Tibial artery (tissue), 4 donors: ENCODE results near the gene C17orf113.
"Not testable (repeated sequence)": the region's sequence is repeated elsewhere in the genome, so short reads cannot be mapped to it uniquely, and the experiment has no call there.

ENCODE experiments used
- DNase-seq, 2 donors: peaks; one replicate each; pipeline ENCODE4 v3.0.0-alpha.2; 2019
- H3K27ac ChIP-seq, 2 donors: fragments of 200-600 bp; sonication (generic) in 1 of 2; 1 replicate in 1 of 2; 2 replicates in 1 of 2; pipeline ENCODE4 v1.5.1; 2018 to 2019; ENCODE audit warnings: mild to moderate bottlenecking in 1 of 2
- H3K27me3 ChIP-seq, 2 donors: fragments of 200-600 bp; sonication (generic) in 1 of 2; one replicate each; pipeline versions ENCODE4 v1.5.1 to v1.6.0; 2016 to 2019
- H3K36me3 ChIP-seq, 3 donors: fragments of 200-600 bp; sonication (generic) in 2 of 3; one replicate each; pipeline ENCODE4 v1.5.1; 2016 to 2019; ENCODE audit warnings: mild to moderate bottlenecking in 2 of 3
- H3K4me1 ChIP-seq, 4 donors: fragments of 200-600 bp; sonication (generic) in 2 of 4; 1 replicate in 3 of 4; 2 replicates in 1 of 4; pipeline ENCODE4 v1.5.1; 2016 to 2019
- H3K4me3 ChIP-seq, 2 donors: fragments of 200-600 bp; sonication (generic) in 1 of 2; 1 replicate in 1 of 2; 2 replicates in 1 of 2; pipeline ENCODE4 v1.5.1; 2018 to 2019; ENCODE audit warnings: mild to moderate bottlenecking in 2 of 2
- H3K9me3 ChIP-seq, 3 donors: fragments of 200-600 bp; sonication (generic) in 1 of 3; one replicate each; pipeline ENCODE4 v1.5.1; 2016 to 2019
- CTCF ChIP-seq, 2 experiments: fragments of 200-600 bp in 1 of 2; fragments of 450-650 bp in 1 of 2; IDR thresholded peaks; one replicate each; pipeline ENCODE4 v1.5.1; 2017 to 2019; ENCODE audit warnings: antibody characterized with exemption in 2 of 2, mild to moderate bottlenecking in 1 of 2, moderate library complexity in 1 of 2
- intact Hi-C: fragments of 100-400 bp; cut with DNase I; formaldehyde crosslinking; loops from one replicate; pipeline ENCODE4 v1.15.0; 2023; ENCODE audit warnings: low total_unique reads

C17orf113 gene

GRCh38 chr17:42023524-42024349, 26.7 kb downstream of the C17orf113 start:
- no peak for TF ChIP-seq CTCF (IDR thresholded peaks at IDR 0.05)
- intact Hi-C loops, result loop anchor here (2.0 to 5.0 kb wide), 2 partner anchors 61 to 93 kb away; no protein-coding TSS in a partner anchor
- H3K9me3 ChIP-seq, result no peaks in the 10 kb centered on the region
- H3K27me3 ChIP-seq, result peaks cover 0 to 22% of the 10 kb centered on the region in 2 donors
- peaks cover 22 to 32% (median 27%) of the 10 kb centered on the region in 3 donors for H3K36me3 ChIP-seq
- H3K4me1 ChIP-seq, result peaks cover 0 to 23% (median 18%) of the 10 kb centered on the region in 4 donors
- peak; percentile 42 to 72 for DNase-seq
- H3K27ac ChIP-seq, result no peak overlapping the region
- no peak overlapping the region for H3K4me3 ChIP-seq

GRCh38 chr17:42020845-42021244, 29.6 kb downstream of the C17orf113 start:
- H3K4me3 ChIP-seq, result peak overlapping the region; percentile 73 to 78
- intact Hi-C loops, result loop anchor here (5.0 kb wide), 1 partner anchor 59 kb away; no protein-coding TSS in a partner anchor
- H3K27ac ChIP-seq, result peak overlapping the region; percentile 80 to 86
- H3K27me3 ChIP-seq, H3K9me3 ChIP-seq: not testable (repeated sequence)
- H3K36me3 ChIP-seq, result peaks cover 22 to 32% (median 27%) of the 10 kb centered on the region in 3 donors
- peak in 1 of 2 donors; percentile 41 for DNase-seq
- peaks cover 0 to 38% (median 30%) of the 10 kb centered on the region in 4 donors for H3K4me1 ChIP-seq

- peaks cover 22 to 32% (median 27%) of the 10 kb centered on the region in 3 donors for H3K36me3 ChIP-seq
- peak; percentile 94 to 97 for DNase-seq
- TF ChIP-seq CTCF (IDR thresholded peaks at IDR 0.05), result peak; percentile 93 to 95
- peaks cover 0 to 42% (median 37%) of the 10 kb centered on the region in 4 donors for H3K4me1 ChIP-seq
- H3K27me3 ChIP-seq, result no peaks in the 10 kb centered on the region
- no peaks in the 10 kb centered on the region for H3K9me3 ChIP-seq
- H3K4me3 ChIP-seq, result peak within 1 kb of the TSS; percentile 73 to 78
- intact Hi-C loops, result loop anchor here (5.0 kb wide), 1 partner anchor 57 kb away; no protein-coding TSS in a partner anchor
- peak within 1 kb of the TSS; percentile 80 to 86 for H3K27ac ChIP-seq
Observed at GRCh38 chr17:42019509-42020404, 30.6 kb downstream of the C17orf113 start, which contains the start of gene NKIRAS2. NKIRAS2 (plus strand) TSS chr17:42020090; CDS start chr17:42021578, 1,488 bp downstream.

GRCh38 chr17:42018988-42019387, 31.4 kb downstream of the C17orf113 start:
- Histone ChIP-seq H3K36me3 (peaks cover 18 to 26% (median 24%) of the 10 kb centered on the region in 3 donors), H3K27ac (no peak overlapping the region), H3K4me1 (peaks cover 0 to 47% (median 42%) of the 10 kb centered on the region in 4 donors), H3K4me3 (no peak overlapping the region), H3K9me3 (no peaks in the 10 kb centered on the region), H3K27me3 (no peaks in the 10 kb centered on the region)
- no peak for TF ChIP-seq CTCF (IDR thresholded peaks at IDR 0.05)
- intact Hi-C loops, result no loop called here
- no peak for DNase-seq

GRCh38 chr17:42018339-42018738, 32.1 kb downstream of the C17orf113 start:
- H3K27me3 ChIP-seq, result no peaks in the 10 kb centered on the region
- H3K36me3 ChIP-seq, result peaks cover 13 to 20% (median 19%) of the 10 kb centered on the region in 3 donors
- no peaks in the 10 kb centered on the region for H3K9me3 ChIP-seq
- peak overlapping the region; percentile 79 to 89 for H3K27ac ChIP-seq
- peak overlapping the region in 1 of 2 donors; percentile 83 for H3K4me3 ChIP-seq
- peak in 1 of 2 donors; percentile 9 for DNase-seq
- intact Hi-C loops, result no loop called here
- peaks cover 0 to 51% (median 48%) of the 10 kb centered on the region in 4 donors for H3K4me1 ChIP-seq
- TF ChIP-seq CTCF (IDR thresholded peaks at IDR 0.05), result no peak
